HCT116 (cell line): ENCODE results near the gene ROS1.

Source experiments
- POLR2A ChIP-seq: IDR thresholded peaks from 2 replicates; pipeline ENCODE4 v1.7.0; 2011; ENCODE audit warnings: borderline replicate concordance; ENCODE audit not compliant: insufficient read depth, insufficient read length; ENCODE audit errors: extremely low read depth
- RAD21 ChIP-seq: IDR thresholded peaks from 2 replicates; pipeline ENCODE4 v1.6.1; 2012; ENCODE audit warnings: low read depth, mild to moderate bottlenecking
- SIN3A ChIP-seq: IDR thresholded peaks from 2 replicates; pipeline ENCODE4 v1.6.1; 2012; ENCODE audit warnings: low read depth
- SP1 ChIP-seq: IDR thresholded peaks from 2 replicates; pipeline ENCODE4 v1.6.1; 2012; ENCODE audit warnings: low read depth
- TF ChIP-seq, protein P1 (sequence below), 3 experiments: fragments of 200-600 bp in 1 of 3; sonication (generic) in 1 of 3; IDR thresholded peaks in 2 of 3; conservative IDR thresholded peaks in 1 of 3; 2 replicates each; pipeline ENCODE4 v1.5.1; 2012 to 2017; ENCODE audit warnings: low read depth in 2 of 3, low read length in 2 of 3, antibody characterized with exemption in 1 of 3, borderline replicate concordance in 1 of 3, control low read depth in 1 of 3, mild to moderate bottlenecking in 1 of 3, mixed read lengths in 1 of 3, mixed run types in 1 of 3, moderate library complexity in 1 of 3; ENCODE audit not compliant: insufficient read depth in 1 of 3

DNA sequence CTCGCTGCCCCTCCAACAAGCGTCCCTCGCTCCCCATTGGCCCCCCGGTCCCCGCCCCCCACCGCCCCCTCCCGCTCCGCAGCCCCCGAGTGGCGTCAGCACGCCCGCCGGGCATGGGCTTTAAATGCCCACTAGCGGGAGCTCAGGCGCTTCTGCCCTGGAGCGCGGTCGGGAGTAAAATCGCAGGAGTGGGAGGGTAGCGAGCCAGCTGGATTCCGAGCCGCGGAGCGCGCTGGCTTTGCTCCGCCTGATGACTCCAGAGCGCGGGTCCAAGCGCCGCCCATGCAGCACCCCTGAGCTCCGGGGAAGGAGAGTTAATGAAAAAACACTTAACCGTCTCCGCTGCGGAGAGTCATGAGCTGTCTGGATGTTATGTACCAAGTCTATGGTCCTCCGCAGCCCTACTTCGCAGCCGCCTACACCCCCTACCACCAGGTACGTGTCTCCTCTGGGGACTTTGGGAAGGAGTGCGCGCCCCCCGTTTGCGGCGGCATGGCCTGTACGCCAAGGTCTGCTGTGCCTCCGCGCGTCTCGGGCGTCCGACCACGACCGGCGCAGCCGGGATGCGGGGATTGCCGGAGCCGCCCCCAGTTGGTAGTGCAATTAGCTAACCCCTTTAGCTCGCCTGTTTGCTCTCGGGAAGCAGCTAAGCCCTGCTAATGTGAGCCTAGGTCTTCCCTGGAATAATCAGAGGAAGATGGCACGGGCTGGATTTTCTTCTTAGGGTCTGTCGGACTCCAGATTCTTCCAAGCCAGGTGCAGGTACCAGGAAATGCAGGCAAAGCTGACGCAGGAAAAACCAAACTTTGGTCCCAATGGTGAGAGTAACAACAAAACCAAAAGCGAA, 160.1 kb downstream of the ROS1 start, which contains the start of gene VGLL2:
- TF ChIP-seq, protein P1, sequence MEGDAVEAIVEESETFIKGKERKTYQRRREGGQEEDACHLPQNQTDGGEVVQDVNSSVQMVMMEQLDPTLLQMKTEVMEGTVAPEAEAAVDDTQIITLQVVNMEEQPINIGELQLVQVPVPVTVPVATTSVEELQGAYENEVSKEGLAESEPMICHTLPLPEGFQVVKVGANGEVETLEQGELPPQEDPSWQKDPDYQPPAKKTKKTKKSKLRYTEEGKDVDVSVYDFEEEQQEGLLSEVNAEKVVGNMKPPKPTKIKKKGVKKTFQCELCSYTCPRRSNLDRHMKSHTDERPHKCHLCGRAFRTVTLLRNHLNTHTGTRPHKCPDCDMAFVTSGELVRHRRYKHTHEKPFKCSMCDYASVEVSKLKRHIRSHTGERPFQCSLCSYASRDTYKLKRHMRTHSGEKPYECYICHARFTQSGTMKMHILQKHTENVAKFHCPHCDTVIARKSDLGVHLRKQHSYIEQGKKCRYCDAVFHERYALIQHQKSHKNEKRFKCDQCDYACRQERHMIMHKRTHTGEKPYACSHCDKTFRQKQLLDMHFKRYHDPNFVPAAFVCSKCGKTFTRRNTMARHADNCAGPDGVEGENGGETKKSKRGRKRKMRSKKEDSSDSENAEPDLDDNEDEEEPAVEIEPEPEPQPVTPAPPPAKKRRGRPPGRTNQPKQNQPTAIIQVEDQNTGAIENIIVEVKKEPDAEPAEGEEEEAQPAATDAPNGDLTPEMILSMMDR (IDR thresholded peaks at IDR 0.05 in 2 of 3, conservative IDR thresholded peaks at IDR 0.05 in 1 of 3; ENCODE audit: borderline replicate concordance in 1 of 3, insufficient read depth in 1 of 3, low read depth in 2 of 3, low read length in 2 of 3): no peak
- no peak for TF ChIP-seq SP1
- no peak for TF ChIP-seq SIN3A
- TF ChIP-seq RAD21: no peak
- TF ChIP-seq POLR2A: no peak
